HG03378 (cell line): ENCODE data around the gene PTPMT1.
"Not testable (repeated sequence)": the region's sequence is repeated elsewhere in the genome, so short reads cannot be mapped to it uniquely, and the experiment has no call there.

Experiments
- ATAC-seq: cut with Tn5 transposase; IDR thresholded peaks from one replicate; pipeline ENCODE4 v1.9.1; 2021; ENCODE audit warnings: mild to moderate bottlenecking, moderate library complexity; ENCODE audit not compliant: unreplicated experiment

PTPMT1 gene

GRCh38 chr11:47545298-47545697 is 20.1 kb upstream of the PTPMT1 start:
- no peak for ATAC-seq

GRCh38 chr11:47546274-47546673 is 19.1 kb upstream of the PTPMT1 start:
- not testable (repeated sequence) for ATAC-seq

GRCh38 chr11:47550288-47551047 is 14.9 kb upstream of the PTPMT1 start:
- no peak for ATAC-seq

GRCh38 chr11:47551086-47551485 is 14.3 kb upstream of the PTPMT1 start:
- ATAC-seq = no peak

- ATAC-seq = no peak
Observed at GRCh38 chr11:47552056-47552565, 13.3 kb upstream of the PTPMT1 start.

- ATAC-seq = peak; percentile 84
Observed at GRCh38 chr11:47552566-47553405, 12.6 kb upstream of the PTPMT1 start, which contains the start of gene CELF1. TSS of gene CELF1 (minus strand) at chr11:47553132. CDS start at chr11:47499523, 53,609 bp downstream.

- peak; percentile 35 for ATAC-seq
Observed at GRCh38 chr11:47553406-47553743, 12.0 kb upstream of the PTPMT1 start.

GRCh38 chr11:47557004-47557403 is 8.4 kb upstream of the PTPMT1 start:
- not testable (repeated sequence) for ATAC-seq

- ATAC-seq = no peak
Observed at GRCh38 chr11:47558695-47559094, 6.7 kb upstream of the PTPMT1 start.

- ATAC-seq = no peak
Observed at GRCh38 chr11:47560426-47560825, 5.0 kb upstream of the PTPMT1 start.

GRCh38 chr11:47562393-47562792 is 3.0 kb upstream of the PTPMT1 start:
- not testable (repeated sequence) for ATAC-seq

GRCh38 chr11:47564366-47564765 is 1.0 kb upstream of the PTPMT1 start:
- not testable (repeated sequence) for ATAC-seq

- ATAC-seq = no peak
Observed at GRCh38 chr11:47564933-47565339, 463 bp upstream of the PTPMT1 start.

- peak; percentile 9 for ATAC-seq
Observed at GRCh38 chr11:47566149-47566698, 825 bp downstream of the PTPMT1 start.

- no peak for ATAC-seq
Observed at GRCh38 chr11:47569646-47570045, 4.2 kb downstream of the PTPMT1 start.

- no peak for ATAC-seq
Observed at GRCh38 chr11:47570651-47571356, 5.4 kb downstream of the PTPMT1 start.

- no peak for ATAC-seq
Observed at GRCh38 chr11:47571357-47571729, 5.9 kb downstream of the PTPMT1 start.

- no peak for ATAC-seq
Observed at GRCh38 chr11:47571895-47572294, 6.5 kb downstream of the PTPMT1 start.

GRCh38 chr11:47572715-47573255 is 7.4 kb downstream of the PTPMT1 start:
- no peak for ATAC-seq

GRCh38 chr11:47573321-47573720 is 7.9 kb downstream of the PTPMT1 start:
- ATAC-seq = no peak
